HG02678 (cell line): ENCODE data around the gene GBGT1.

Experiments
- ATAC-seq: cut with Tn5 transposase; IDR thresholded peaks from one replicate; pipeline ENCODE4 v1.9.1; 2021; ENCODE audit warnings: mild to moderate bottlenecking, moderate library complexity; ENCODE audit not compliant: unreplicated experiment

GBGT1 gene

DNA sequence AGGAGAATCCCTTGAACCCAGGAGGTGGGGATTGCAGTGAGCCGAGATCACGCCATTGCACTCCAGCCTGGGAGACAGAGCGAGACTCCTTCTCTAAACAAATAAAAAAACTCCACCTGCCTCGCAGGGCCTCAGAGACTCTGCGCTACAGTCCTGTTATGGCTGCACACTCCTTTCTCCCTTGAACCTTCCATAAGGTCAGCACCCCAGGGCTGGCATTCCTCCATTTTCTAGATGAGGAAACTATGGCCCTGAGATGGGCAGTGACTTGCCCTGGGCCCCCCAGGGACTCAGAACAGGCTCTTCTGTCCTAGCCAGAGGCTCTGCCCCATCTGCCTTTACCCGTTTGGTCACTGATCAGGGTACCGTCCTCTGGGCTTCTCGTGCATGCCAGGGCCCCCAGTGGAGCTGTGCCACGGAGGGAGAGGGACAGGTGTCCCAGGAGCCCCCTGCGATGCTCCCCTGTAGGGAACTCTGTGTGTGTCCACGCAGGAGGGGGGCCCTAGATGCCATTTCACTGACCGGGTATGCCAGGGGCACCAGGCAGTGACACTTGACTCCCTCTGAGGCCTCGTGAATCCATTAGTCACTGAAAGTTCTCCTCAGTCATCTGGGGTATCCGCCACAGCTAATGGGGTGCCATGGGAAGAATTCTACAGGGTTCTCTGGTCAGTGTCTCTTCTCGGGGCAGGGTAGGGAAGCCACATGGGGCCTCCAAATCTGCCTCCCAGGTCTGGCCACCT, 58.8 kb downstream of the GBGT1 start:
- no peak for ATAC-seq

DNA sequence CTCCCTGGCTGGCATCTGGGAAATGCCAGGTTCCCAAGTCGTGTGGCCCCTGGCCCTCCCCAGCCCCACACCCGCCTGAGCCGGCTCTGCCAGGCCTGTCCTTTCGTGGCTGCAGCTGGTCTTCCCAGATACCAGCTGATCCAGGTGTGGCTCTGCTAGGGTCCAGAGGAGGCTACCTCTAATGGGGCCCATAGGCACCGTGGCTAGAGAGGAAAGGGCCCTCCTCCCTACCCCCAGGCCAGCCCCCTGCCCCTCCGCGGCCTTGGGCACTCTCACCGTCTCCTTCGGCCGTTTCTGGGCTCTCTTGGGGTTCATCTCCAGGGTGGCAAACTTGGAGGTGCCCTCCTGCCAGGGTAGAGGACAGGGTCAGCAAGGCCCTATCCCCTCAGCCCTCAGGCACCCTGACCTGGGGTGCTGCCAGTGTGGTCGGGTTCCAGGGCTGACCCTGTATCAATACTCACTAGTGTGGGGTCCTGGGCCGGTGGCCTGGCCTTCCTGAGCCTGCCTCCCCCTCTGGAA, 59.7 kb downstream of the GBGT1 start:
- no peak for ATAC-seq

GRCh38 chr9:133103183-133103986, 60.3 kb downstream of the GBGT1 start:
- ATAC-seq: no peak
